ENCODE results near the gene ARHGEF38.

The ARHGEF38 gene

GRCh38 chr4:105619188-105619931 lies 66.9 kb downstream of the ARHGEF38 start:
- no peak for DNase-seq

DNA sequence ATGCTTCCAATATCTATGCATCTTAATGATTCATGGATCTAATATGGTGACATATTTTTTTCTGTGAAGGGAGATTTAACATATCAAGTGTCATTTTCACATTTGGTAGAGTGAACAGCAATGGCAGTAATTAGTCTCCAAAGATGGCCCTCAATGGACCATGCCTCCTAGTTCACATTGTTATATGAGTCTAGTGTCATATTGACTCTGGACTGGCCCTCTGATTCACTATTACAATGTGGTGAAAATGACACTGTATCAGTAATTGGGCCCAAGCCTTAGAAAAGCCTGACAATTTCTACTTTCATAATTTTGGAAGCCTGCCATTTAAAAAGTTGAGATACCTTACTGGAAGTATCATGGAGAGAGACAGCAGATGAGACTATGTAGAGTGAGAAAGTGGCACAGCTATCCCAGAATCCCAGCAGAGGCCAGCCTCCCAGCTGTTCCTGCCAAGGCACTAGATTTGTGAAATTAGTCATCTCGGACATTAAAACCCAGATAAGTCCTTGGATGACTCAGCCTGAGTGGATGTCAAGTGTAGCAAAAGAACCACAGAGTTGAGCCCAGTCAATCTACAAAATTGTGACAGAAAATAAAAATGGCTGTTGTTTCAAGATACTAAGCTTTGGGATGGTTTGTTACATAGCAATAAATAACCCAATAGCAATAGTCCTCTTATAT lies 68.4 kb downstream of the ARHGEF38 start:
- DNase-seq = peak; percentile 39

DNA sequence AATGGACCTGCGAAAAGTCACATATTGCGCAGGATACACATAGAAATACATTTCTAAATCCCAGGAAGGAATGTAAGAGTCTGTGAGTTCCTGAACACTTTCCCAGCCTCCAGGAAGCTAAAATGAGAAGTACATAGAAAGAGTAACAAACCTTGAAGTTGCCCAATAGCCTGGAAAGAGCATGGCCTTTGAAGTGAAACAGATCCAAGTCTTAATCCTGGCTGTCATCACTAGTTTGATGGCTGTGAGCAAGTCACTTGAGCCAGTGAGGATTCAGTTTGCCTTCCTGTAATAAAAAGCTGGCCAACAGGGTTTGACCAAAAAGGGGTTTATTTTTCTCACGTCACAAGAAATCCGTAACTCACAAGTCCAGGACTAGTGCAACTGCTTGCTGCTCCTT lies 69.8 kb downstream of the ARHGEF38 start:
- DNase-seq = peak; percentile 7

GRCh38 chr4:105623099-105623498 lies 70.7 kb downstream of the ARHGEF38 start:
- no peak for DNase-seq

GRCh38 chr4:105624530-105624929 lies 72.1 kb downstream of the ARHGEF38 start:
- DNase-seq = peak; percentile 22

GRCh38 chr4:105625214-105625613 lies 72.8 kb downstream of the ARHGEF38 start:
- DNase-seq = no peak

GRCh38 chr4:105626846-105627245 lies 74.4 kb downstream of the ARHGEF38 start:
- DNase-seq = no peak

DNA sequence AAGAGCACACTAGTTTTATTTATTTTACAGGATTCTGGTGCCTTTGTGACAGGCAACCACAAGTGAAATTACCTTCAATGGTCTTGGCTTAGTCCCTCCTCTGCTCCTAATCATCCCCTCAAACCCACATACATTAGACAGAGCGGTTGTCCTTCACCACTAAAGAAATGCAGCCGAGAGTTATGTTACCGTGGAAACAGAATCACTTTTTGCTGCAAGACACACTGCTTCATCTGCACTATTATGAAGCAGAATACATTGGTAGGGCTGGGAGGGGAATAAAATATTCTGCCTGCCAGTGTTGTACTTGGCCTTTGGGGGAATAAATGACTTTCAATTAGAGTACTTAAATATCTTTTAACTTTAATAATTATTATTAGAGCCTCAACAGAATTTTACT lies 75.2 kb downstream of the ARHGEF38 start:
- DNase-seq = no peak

GRCh38 chr4:105630670-105631655 lies 78.5 kb downstream of the ARHGEF38 start:
- DNase-seq = no peak

- DNase-seq = no peak
Observed at GRCh38 chr4:105631818-105632400, 79.5 kb downstream of the ARHGEF38 start.

DNA sequence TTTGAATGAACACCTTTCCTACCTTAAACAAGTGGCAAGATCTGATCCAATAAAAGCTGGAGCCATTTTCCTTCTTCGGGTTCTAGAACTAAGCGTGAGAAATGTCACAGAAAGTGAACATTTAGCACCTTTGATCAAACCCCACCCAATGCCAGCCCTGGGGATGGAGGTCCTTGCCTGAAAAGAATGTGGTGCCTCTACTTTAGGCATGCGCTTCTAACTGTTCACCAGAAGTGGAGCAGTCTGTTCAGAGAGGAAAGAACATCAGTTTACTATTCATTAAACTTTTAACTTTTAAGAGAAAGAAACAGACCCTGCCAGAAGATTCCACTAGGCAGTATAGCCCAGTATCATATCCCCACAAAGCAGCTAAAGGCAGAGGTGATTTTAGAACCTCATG lies 80.2 kb downstream of the ARHGEF38 start:
- DNase-seq = no peak

DNA sequence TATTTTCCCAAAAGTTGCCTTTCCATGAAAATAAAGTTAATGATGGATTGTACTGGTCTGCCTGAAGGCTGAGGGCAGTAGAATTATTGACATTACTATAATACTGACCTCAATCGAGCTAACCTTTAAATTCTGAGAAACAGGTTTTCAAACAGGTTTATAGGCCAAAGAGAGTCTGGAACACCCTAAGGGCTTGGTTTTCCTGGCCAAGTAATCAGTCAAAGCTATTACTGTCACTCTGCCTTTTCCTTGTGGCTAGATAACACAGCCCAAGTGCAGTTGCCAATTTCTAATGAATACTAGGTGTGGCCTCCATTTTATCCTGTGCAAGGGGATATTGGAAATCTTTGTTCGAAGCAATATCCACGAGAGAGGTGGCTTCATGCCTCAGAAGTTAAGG lies 80.8 kb downstream of the ARHGEF38 start:
- no peak for DNase-seq

DNA sequence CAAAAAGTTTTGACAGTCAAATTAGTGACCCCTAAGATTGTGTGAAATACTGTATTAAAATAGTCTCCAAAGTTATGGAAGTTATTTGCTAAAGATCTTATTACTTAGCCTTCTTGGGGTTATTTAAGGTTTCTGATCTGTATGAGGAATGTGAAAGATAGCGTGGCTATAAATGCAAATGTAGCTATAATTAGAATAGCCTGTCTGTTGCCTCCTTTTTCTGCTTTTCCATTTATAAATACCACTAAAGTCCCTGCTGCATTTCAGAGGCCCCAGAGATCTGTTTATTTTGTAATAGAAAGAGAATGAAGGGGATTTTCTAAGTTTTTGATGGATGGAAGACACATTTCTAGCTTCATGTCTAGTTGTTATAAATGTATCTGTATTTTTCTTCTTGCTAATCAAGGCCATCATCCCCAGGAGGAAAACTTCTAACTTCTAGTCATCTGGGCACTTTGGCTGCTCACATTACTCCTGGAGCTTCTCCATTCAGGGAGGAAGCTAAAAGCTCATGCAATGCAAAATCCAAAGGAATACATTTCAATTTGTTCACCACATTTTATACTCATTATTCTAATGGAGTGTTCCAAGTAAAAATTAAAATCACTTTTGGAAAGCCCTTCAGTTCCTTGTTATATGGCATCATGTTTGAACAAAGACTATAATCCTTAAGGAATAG lies 82.1 kb downstream of the ARHGEF38 start:
- DNase-seq = no peak

DNA sequence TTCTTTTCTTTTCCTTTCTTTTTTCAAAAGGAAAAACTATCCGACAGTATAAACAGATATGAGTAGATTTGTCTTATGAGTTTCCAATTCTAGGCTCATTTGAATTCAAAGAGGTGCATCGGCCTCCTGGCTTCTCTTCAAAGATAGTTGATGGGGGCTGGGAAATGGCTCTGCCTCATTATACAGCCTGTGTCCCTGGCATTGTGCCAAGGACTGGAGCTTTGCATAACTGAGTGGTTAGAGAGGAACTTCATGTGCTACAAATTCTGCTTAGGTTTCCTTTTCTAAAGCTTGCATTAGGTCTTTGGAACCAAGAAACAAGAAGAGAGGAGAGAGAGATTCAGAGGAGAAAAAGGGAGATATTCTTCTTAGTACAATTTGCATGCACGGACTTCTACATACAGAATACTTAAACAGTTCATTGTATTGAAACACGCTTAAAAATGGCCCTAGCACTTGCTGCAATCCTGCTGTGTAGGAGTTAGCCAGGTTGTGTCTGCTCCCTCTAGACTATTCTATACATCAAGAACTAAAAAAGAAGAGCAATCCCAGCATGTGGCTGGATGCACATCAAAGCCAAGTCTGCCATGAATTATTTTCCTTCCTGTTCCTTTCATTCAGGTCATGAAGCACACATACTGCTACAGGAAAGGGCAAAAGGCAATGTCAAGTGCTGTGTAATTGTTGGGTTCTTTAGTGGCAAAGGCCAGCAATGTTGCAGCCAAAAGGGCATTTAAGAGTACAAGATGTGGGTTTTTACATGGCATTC lies 85.2 kb downstream of the ARHGEF38 start:
- DNase-seq = no peak

- no peak for DNase-seq
Observed at GRCh38 chr4:105641845-105642244, 89.4 kb downstream of the ARHGEF38 start.

DNA sequence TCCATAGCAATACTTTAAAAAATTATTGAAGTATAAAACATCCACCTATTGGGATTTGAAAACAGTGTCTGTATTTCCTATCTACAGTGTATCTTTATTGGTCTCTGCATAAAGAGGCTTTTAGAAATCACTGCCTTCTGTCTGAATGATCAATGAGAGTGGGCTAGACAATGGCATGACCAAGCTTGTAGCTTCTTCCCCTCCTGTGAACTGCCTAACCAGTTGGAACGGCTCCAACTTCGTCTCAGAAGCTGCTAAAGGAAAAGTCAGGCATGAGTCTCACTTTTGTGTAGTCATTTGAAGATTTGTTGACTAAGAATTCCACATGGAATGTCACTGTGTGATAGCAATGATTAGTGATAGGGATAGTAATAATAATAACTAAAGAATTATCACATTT lies 91.8 kb downstream of the ARHGEF38 start:
- DNase-seq = no peak

DNA sequence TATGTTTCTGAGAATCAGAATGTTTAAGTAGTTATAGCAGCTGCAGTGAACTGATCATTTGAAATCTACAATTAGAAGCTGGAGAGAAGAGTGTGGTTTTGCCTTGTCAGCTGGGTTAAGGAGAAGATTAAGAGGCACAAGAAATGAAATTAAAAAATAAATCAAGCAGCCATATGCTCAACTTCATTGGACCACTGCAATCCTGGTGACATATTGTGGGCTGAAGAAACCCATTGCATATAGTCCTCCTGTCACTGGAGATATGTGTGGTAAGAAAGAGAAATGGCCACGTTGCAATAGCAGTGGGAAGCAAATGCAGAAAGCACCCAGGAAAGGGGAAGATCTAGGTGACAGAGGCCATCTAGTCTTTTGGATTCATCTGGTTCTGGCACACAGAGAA lies 93.0 kb downstream of the ARHGEF38 start:
- DNase-seq = no peak

DNA sequence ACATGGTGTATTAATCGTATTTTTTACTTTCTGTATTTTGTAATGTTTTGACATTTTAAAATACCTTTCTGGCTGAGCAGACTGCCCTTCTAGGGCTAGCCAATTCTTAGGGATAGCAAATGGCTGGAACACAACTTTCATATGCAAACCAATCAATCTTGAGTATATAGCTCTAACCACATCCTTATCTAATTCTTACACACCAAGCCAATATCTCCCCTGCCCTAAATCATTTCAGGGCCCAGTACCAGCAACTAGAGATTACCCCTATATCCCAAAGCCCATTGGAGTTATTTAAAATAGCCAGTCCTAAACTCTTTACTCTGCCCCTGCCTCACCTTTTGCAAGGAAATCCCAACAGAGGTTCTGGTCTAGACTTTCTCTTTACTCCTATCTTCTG lies 97.8 kb downstream of the ARHGEF38 start:
- no peak for DNase-seq

GRCh38 chr4:105651884-105652283 lies 99.5 kb downstream of the ARHGEF38 start:
- DNase-seq = no peak

GRCh38 chr4:105652286-105652888 lies 100.0 kb downstream of the ARHGEF38 start:
- no peak for DNase-seq

GRCh38 chr4:105657117-105657765 lies 104.8 kb downstream of the ARHGEF38 start:
- DNase-seq = no peak
